HG03175 (cell line): ENCODE measurements around the gene HMG20A.

Experiments
- ATAC-seq: cut with Tn5 transposase; IDR thresholded peaks from one replicate; pipeline ENCODE4 v1.9.1; 2021; ENCODE audit warnings: mild to moderate bottlenecking, moderate library complexity; ENCODE audit not compliant: unreplicated experiment

HMG20A gene

GRCh38 chr15:77496715-77497109, 76.0 kb downstream of the HMG20A start:
- ATAC-seq: no peak

GRCh38 chr15:77497110-77497737, 76.5 kb downstream of the HMG20A start:
- no peak for ATAC-seq

GRCh38 chr15:77497942-77498361, 77.3 kb downstream of the HMG20A start:
- ATAC-seq: no peak

GRCh38 chr15:77499087-77499760, 78.5 kb downstream of the HMG20A start:
- no peak for ATAC-seq

- no peak for ATAC-seq
Measured at GRCh38 chr15:77500989-77501388, 80.3 kb downstream of the HMG20A start.

- ATAC-seq: no peak
Measured at GRCh38 chr15:77502379-77503095, 81.8 kb downstream of the HMG20A start.

GRCh38 chr15:77503240-77503639, 82.6 kb downstream of the HMG20A start:
- no peak for ATAC-seq

GRCh38 chr15:77503764-77504163, 83.1 kb downstream of the HMG20A start:
- ATAC-seq: no peak

GRCh38 chr15:77504306-77504705, 83.6 kb downstream of the HMG20A start:
- no peak for ATAC-seq

- no peak for ATAC-seq
Measured at GRCh38 chr15:77504871-77505270, 84.2 kb downstream of the HMG20A start.

- ATAC-seq: no peak
Measured at GRCh38 chr15:77505556-77505955, 84.9 kb downstream of the HMG20A start.

- ATAC-seq: no peak
Measured at GRCh38 chr15:77506311-77507142, 85.8 kb downstream of the HMG20A start.

GRCh38 chr15:77507143-77507897, 86.6 kb downstream of the HMG20A start:
- no peak for ATAC-seq

GRCh38 chr15:77507911-77508310, 87.2 kb downstream of the HMG20A start:
- ATAC-seq: no peak

GRCh38 chr15:77508541-77509243, 88.0 kb downstream of the HMG20A start:
- no peak for ATAC-seq

- no peak for ATAC-seq
Measured at GRCh38 chr15:77510066-77511057, 89.7 kb downstream of the HMG20A start.

GRCh38 chr15:77511869-77512268, 91.2 kb downstream of the HMG20A start:
- no peak for ATAC-seq

- no peak for ATAC-seq
Measured at GRCh38 chr15:77513226-77513625, 92.5 kb downstream of the HMG20A start.
